ENCODE data around the gene FMNL2.

FMNL2 gene

GRCh38 chr2:152354069-152354755 lies 19.2 kb downstream of the FMNL2 start:
- no peaks in the 10 kb centered on the region for H3K27me3 ChIP-seq
- H3K4me3 ChIP-seq (ENCODE audit: low read depth in 1 of 2, low read length in 1 of 2) = no peak overlapping the region
- H3K4me1 ChIP-seq (ENCODE audit: control insufficient read depth in 1 of 2, insufficient read depth in 1 of 2, low read depth in 1 of 2, low read length in 1 of 2) = no peaks in the 10 kb centered on the region
- TF ChIP-seq CTCF (IDR thresholded peaks at IDR 0.05) = no peak
- no peak overlapping the region for H3K27ac ChIP-seq
- no peaks in the 10 kb centered on the region for H3K36me3 ChIP-seq
- no peaks in the 10 kb centered on the region for H3K9me3 ChIP-seq

- no peaks in the 10 kb centered on the region for H3K36me3 ChIP-seq
- no peak for TF ChIP-seq CTCF (IDR thresholded peaks at IDR 0.05)
- H3K4me1 ChIP-seq (ENCODE audit: control insufficient read depth in 1 of 2, insufficient read depth in 1 of 2, low read depth in 1 of 2, low read length in 1 of 2) = no peaks in the 10 kb centered on the region
- no peaks in the 10 kb centered on the region for H3K27me3 ChIP-seq
- no peak overlapping the region for H3K27ac ChIP-seq
- H3K9me3 ChIP-seq = no peaks in the 10 kb centered on the region
- no peak overlapping the region for H3K4me3 ChIP-seq (ENCODE audit: low read depth in 1 of 2, low read length in 1 of 2)
Observed at GRCh38 chr2:152354909-152355308, 19.9 kb downstream of the FMNL2 start.

- Histone ChIP-seq H3K4me3 (ENCODE audit: low read depth in 1 of 2, low read length in 1 of 2) (no peak overlapping the region), H3K4me1 (ENCODE audit: control insufficient read depth in 1 of 2, insufficient read depth in 1 of 2, low read depth in 1 of 2, low read length in 1 of 2) (no peaks in the 10 kb centered on the region), H3K9me3 (no peaks in the 10 kb centered on the region), H3K36me3 (no peaks in the 10 kb centered on the region), H3K27me3 (no peaks in the 10 kb centered on the region), H3K27ac (no peak overlapping the region)
- no peak for TF ChIP-seq CTCF (IDR thresholded peaks at IDR 0.05)
Observed at GRCh38 chr2:152355409-152355831, 20.4 kb downstream of the FMNL2 start.

GRCh38 chr2:152359573-152360363 lies 24.8 kb downstream of the FMNL2 start:
- Histone ChIP-seq H3K9me3 (no peaks in the 10 kb centered on the region), H3K36me3 (no peaks in the 10 kb centered on the region), H3K4me3 (ENCODE audit: low read depth in 1 of 2, low read length in 1 of 2) (no peak overlapping the region), H3K27ac (no peak overlapping the region), H3K4me1 (ENCODE audit: control insufficient read depth in 1 of 2, insufficient read depth in 1 of 2, low read depth in 1 of 2, low read length in 1 of 2) (no peaks in the 10 kb centered on the region), H3K27me3 (no peaks in the 10 kb centered on the region)
- no peak for TF ChIP-seq CTCF (IDR thresholded peaks at IDR 0.05)

- no peak overlapping the region for H3K27ac ChIP-seq
- H3K36me3 ChIP-seq = no peaks in the 10 kb centered on the region
- no peak for TF ChIP-seq CTCF (IDR thresholded peaks at IDR 0.05)
- H3K4me1 ChIP-seq (ENCODE audit: control insufficient read depth in 1 of 2, insufficient read depth in 1 of 2, low read depth in 1 of 2, low read length in 1 of 2) = no peaks in the 10 kb centered on the region
- no peak overlapping the region for H3K4me3 ChIP-seq (ENCODE audit: low read depth in 1 of 2, low read length in 1 of 2)
- H3K27me3 ChIP-seq = no peaks in the 10 kb centered on the region
- H3K9me3 ChIP-seq = no peaks in the 10 kb centered on the region
Observed at GRCh38 chr2:152363936-152364335, 29.0 kb downstream of the FMNL2 start.

Data from neutrophil (primary cell).